K562 (cell line): ENCODE data around the gene FMO1.

ENCODE experiments used
- BRF1 ChIP-seq: IDR thresholded peaks from 3 replicates; pipeline ENCODE4 v1.6.1; 2011; ENCODE audit warnings: borderline replicate concordance, mild to moderate bottlenecking; ENCODE audit not compliant: insufficient read length; ENCODE audit errors: extremely low read depth
- NFE2L1 ChIP-seq: fragments of 450-650 bp; IDR thresholded peaks from 2 replicates; pipeline ENCODE4 v1.6.1; 2016; ENCODE audit warnings: missing genetic modification characterization, low read depth, mild to moderate bottlenecking, missing compliant biosample characterization, moderate library complexity, borderline replicate concordance

- no peak for TF ChIP-seq NFE2L1 (tag)
- no peak for TF ChIP-seq BRF1
These were observed 17.0 kb upstream of the FMO1 start for GRCh38 chr1:171231326-171231725.
